Embryonic facial prominence (tissue), 1 donor: ENCODE data around the gene TANGO6.

Experiments
- DNase-seq: peaks from one replicate; pipeline ENCODE4 v3.0.0-alpha.2; 2016; ENCODE audit errors: extremely low spot score

Gene TANGO6

DNA sequence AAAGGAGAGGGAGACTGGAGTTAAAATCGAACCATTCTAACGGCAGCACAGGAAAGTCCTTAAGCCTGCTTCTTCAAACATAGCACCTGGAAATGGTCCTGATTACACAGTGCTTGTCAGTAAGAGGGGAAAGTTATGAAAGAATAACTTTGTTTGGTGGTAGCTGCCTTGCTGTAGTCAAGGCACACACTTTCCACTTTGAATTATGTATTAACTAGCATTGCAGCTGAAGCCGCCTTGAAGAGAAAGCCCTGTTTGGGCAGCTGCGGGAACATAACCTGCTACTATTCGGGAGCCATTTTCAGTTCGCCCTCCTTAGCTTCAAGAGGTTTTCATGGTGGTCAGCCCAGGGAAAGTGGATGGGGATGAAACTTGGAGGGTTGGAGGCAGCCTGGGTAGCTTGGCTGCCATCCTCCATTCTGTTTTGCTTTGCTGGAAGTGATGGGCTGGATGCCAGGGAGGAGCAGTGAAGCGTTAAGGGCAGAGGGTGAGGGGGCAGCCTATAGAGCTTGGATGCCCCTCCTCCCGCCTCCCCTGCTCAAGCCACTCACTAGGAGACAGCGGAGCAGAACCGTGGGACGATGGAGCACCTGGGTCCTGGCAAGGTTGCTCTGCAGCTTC lies 256.9 kb downstream of the TANGO6 start:
- no peak for DNase-seq

- no peak for DNase-seq
Measured at GRCh38 chr16:69105501-69106361, 262.4 kb downstream of the TANGO6 start, which contains the start of gene HAS3. HAS3 (plus strand) TSS chr16:69105653; CDS start chr16:69109396, 3,743 bp downstream.

GRCh38 chr16:69106491-69107315 lies 263.4 kb downstream of the TANGO6 start:
- DNase-seq = no peak

GRCh38 chr16:69107316-69107962 lies 264.1 kb downstream of the TANGO6 start:
- no peak for DNase-seq

- no peak for DNase-seq
Measured at GRCh38 chr16:69108064-69108904, 265.0 kb downstream of the TANGO6 start.

- no peak for DNase-seq
Measured at GRCh38 chr16:69108905-69109252, 265.5 kb downstream of the TANGO6 start.

- DNase-seq = no peak
Measured at GRCh38 chr16:69109486-69110270, 266.3 kb downstream of the TANGO6 start.

DNA sequence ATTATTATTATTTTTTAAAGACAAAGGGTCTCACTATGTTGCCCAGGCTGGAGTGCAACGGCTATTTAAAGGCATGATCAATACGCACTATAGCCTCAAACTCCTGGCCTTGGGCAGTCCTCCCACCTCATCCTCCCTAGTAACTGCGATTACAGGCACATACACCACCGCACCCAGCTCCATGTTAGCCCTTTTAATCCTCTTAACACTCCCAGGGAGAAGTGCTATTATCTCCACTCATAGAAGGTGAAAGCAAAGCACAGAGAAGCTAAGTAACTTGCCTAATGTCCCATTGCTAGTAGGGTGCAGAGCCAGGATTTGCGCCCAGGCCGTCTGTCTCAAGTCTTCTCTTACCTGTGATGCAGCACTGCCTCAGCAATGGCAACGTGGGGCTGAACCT lies 267.1 kb downstream of the TANGO6 start:
- no peak for DNase-seq

DNA sequence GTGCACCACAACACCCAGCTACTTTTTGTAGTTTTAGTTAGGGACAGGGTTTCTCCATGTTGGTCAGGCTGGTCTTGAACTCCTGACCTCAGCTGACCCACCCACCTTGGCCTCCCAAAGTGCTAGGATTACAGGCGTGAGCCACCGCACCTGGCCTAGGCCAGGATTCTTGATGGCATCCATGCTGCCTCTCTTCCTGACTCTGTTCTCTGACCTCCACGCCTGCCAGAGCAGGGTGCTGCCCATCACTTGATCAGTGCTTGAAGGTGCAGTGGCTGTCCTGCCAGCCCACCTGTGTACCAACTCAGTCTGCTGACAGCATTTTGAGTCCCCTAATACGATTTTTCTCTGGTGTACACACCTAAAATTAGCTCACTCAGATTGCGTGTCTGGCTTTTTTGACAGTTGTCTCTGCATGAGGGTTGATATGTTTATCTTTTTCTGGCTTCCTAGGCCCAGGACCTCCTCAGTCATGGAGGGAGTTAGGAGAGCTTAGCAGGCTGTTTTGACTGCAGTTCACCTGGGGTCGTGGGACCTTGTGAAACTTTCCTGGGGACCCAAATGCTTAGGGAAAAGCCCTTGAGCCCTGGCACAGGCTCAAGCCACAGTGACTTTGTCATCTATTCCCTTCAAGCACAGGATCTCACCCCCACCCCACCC lies 268.0 kb downstream of the TANGO6 start:
- DNase-seq = no peak

DNA sequence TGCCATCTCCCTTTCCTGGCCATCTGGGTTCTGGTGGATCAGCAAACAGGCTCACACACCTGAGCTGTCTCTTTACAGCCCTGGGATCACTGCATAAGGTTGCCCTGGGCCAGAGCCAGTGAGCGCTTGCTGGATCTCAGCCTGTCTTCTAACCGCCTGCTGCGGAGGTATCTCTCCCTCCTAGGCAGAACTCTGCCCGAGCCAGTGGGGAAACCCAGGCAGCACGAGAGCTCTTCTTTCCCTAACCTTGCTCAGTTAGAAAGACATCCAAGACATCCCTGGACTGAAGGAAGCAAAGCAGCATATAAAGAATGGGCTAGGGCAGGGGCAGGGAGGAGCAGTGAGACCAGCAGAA lies 268.5 kb downstream of the TANGO6 start:
- no peak for DNase-seq

DNA sequence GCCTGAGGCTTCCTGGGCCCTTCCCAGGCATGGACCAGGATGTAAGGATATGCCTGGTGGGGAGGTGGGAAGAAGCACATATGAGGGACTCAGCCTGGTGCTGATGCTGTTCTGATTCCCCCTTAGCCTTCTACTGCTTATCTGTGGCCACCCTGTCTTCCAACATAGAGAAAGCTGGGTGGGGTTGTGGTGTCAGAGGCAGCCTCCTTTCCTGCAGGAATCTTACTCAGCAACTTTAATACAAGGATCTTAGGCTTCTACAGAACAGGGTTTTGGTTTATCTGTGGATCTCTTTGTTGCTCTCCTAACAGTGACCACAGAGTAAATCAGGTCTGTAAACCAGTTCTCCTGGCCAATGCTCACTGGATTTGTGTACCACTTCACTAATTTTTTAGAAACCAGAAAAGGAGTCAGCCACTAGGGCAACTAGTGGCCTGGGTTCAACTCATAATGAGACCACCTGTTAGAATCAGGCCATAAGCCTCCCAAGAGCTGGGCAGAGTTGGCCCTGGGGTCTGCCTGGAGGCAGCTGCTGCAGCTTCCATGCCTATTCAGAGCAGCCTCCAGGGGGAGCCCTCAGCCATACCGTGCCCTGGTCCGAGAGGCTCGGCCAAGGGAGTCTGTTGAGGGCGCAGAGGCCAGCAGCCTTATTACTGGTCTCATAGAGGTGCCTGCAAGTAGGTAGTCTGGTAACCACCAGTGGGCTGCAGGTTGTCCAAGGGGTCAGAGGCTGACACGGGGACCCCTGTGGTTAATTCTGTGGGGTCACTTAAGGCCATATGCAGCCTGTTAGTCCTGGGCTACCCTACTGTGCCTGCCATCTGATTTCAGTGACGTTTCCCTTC lies 269.2 kb downstream of the TANGO6 start:
- no peak for DNase-seq

DNA sequence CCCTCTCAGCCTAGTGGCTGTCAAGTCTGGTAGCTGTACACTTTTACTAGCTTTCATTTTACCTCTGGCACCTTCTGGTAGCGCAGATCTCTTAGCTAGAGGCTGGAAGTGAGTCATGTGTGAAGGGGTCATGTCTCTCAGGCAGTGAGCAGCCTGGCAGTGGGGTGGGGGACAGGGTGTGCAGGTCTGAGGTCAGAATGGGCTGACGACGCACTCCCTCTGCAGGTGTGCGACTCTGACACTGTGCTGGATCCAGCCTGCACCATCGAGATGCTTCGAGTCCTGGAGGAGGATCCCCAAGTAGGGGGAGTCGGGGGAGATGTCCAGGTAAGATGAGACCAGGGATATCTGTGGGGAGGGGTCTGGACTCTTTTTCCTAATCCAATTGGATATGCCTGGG lies 269.9 kb downstream of the TANGO6 start:
- no peak for DNase-seq

DNA sequence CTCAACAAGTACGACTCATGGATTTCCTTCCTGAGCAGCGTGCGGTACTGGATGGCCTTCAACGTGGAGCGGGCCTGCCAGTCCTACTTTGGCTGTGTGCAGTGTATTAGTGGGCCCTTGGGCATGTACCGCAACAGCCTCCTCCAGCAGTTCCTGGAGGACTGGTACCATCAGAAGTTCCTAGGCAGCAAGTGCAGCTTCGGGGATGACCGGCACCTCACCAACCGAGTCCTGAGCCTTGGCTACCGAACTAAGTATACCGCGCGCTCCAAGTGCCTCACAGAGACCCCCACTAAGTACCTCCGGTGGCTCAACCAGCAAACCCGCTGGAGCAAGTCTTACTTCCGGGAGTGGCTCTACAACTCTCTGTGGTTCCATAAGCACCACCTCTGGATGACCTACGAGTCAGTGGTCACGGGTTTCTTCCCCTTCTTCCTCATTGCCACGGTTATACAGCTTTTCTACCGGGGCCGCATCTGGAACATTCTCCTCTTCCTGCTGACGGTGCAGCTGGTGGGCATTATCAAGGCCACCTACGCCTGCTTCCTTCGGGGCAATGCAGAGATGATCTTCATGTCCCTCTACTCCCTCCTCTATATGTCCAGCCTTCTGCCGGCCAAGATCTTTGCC lies 271.1 kb downstream of the TANGO6 start:
- DNase-seq = no peak

DNA sequence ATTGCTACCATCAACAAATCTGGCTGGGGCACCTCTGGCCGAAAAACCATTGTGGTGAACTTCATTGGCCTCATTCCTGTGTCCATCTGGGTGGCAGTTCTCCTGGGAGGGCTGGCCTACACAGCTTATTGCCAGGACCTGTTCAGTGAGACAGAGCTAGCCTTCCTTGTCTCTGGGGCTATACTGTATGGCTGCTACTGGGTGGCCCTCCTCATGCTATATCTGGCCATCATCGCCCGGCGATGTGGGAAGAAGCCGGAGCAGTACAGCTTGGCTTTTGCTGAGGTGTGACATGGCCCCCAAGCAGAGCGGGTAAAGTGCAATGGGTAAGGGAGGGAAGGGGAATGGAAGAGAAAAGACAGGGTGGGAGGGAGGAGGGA lies 271.6 kb downstream of the TANGO6 start:
- no peak for DNase-seq

DNA sequence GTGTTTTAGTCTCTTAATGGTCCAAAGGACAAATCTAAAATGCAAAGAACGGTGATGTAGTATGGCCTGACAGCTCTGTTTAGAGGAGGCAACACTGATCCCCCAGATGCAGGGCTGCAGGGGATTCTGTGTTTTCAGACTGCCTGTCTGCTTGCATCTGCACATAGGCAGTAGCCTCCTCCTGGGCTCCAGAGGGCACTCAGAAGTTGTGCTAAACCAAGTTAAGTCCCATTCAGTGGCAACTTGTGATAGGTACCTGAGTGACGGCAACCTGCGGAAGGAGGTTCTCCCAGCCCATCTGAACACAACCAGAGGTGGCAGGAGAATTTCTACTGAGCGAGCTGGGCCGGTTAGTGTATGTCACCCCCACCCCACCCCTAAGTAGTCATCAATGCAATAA lies 272.0 kb downstream of the TANGO6 start:
- DNase-seq = no peak

GRCh38 chr16:69115837-69116236 lies 272.5 kb downstream of the TANGO6 start:
- no peak for DNase-seq

- DNase-seq = no peak
Measured at GRCh38 chr16:69116256-69116875, 273.0 kb downstream of the TANGO6 start.

- no peak for DNase-seq
Measured at GRCh38 chr16:69116906-69117305, 273.6 kb downstream of the TANGO6 start.
